ENCODE results near the gene SIM2. TPM values are rescaled to one million over a fixed set of nuclear protein-coding genes. Genes with fewer than 3 reads are reported as not detected.
"Not testable (repeated sequence)": the region's sequence is repeated elsewhere in the genome, so short reads cannot be mapped to it uniquely, and the experiment has no call there.

Gene SIM2
- total and polyA plus RNA-seq, 2 of the 13 experiments (the other 11 are each of a cell fraction or from before 2014, with no cell fraction given): 0.36 to 0.53 TPM

DNA sequence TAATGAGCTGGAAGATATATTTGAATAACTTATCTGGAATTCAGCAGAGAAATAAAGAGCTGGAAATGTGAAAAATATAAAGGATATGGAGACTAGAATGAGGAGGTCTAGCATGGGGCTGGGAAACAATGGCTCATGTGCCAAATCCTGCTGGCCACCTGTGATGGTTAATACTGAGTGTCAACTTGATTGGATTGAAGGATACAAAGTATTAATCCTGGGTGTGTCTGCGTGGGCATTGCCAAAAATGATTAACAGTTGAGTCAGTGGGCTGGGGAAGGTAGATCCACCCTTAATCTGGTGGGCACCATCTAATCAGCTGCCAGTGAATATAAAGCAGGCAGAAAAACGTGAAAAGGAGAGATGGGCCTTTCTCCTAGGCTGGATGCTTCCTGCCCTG is 26.6 kb upstream of the SIM2 start:
- FAIRE-seq; H3K27ac ChIP-seq (ENCODE audit: extremely low read length, insufficient read depth, low read length); H3K4me3 ChIP-seq (replicated peaks in 1 of 3; ENCODE audit: insufficient read depth in 1 of 3, low read depth in 2 of 3, low read length in 3 of 3); CTCF ChIA-PET (ENCODE audit: low intra/inter-chr PET ratio, low total read pairs); POLR2A ChIA-PET; DNase-seq (ENCODE audit: low spot score); H3K4me1 ChIP-seq (ENCODE audit: insufficient read depth, low read length); H4K20me1 ChIP-seq (ENCODE audit: insufficient read depth, low read length); ATAC-seq; H3K9ac ChIP-seq (ENCODE audit: insufficient read depth, low read depth, low read length); intact Hi-C loops (cut with micrococcal nuclease; ENCODE audit: unreplicated experiment); H3K36me3 ChIP-seq (replicated peaks in 1 of 2; ENCODE audit: control insufficient read depth in 1 of 2, insufficient read depth in 2 of 2, low read length in 2 of 2); H2AFZ ChIP-seq (ENCODE audit: low read length); in situ Hi-C loops (cut with HindIII; ENCODE audit: extremely low pct_ligation_motif_present, low pct_unique_long_range_greater_than_20kb); H3K79me2 ChIP-seq (ENCODE audit: insufficient read depth, low read length); H3K9me3 ChIP-seq (ENCODE audit: low read length); H3K4me2 ChIP-seq (ENCODE audit: low read depth, low read length); BruUV-seq (replicated peaks): not testable (repeated sequence)
- H3K27me3 ChIP-seq (ENCODE audit: control insufficient read depth in 1 of 2, insufficient read depth in 2 of 2, low read length in 2 of 2): peaks cover 3 to 20% of the 10 kb centered on the region in 2 experiments; a peak in 3 of 5 replicates
- WGBS (ENCODE audit: low lambda C conversion rate): 5% methylated on average over 2 of the region's 2 CpGs

DNA sequence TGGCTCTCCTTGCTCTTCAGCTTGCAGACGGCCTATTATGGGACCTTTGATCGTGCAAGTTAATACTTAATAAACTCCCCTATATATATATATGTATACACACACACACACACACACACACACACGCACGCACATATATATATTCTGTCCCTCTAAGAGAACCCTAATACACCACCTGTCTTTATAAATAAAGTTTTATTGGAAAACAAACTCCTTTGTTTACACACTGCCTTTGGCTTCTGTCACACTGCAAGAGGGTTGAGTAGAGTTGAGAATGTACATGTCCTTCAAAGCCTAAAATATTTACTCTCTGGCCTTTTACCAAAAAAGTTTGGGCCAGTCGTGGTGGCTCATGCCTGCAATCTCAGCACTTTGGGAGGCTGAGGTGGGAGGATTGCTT is 26.2 kb upstream of the SIM2 start:
- Histone ChIP-seq H2AFZ (ENCODE audit: low read length) (no peak overlapping the region), H3K79me2 (ENCODE audit: insufficient read depth, low read length) (no peaks in the 10 kb centered on the region), H3K27me3 (ENCODE audit: control insufficient read depth in 1 of 2, insufficient read depth in 2 of 2, low read length in 2 of 2) (peaks cover 3 to 17% of the 10 kb centered on the region in 2 experiments; a peak in 3 of 5 replicates), H4K20me1 (ENCODE audit: insufficient read depth, low read length) (no peaks in the 10 kb centered on the region), H3K4me1 (ENCODE audit: insufficient read depth, low read length) (no peaks in the 10 kb centered on the region), H3K4me2 (ENCODE audit: low read depth, low read length) (no peak overlapping the region), H3K4me3 (replicated peaks in 1 of 3; ENCODE audit: insufficient read depth in 1 of 3, low read depth in 2 of 3, low read length in 3 of 3) (no peak overlapping the region), H3K9me3 (ENCODE audit: low read length) (no peaks in the 10 kb centered on the region), H3K36me3 (replicated peaks in 1 of 2; ENCODE audit: control insufficient read depth in 1 of 2, insufficient read depth in 2 of 2, low read length in 2 of 2) (no peaks in the 10 kb centered on the region), H3K9ac (ENCODE audit: insufficient read depth, low read depth, low read length) (no peak overlapping the region), H3K27ac (ENCODE audit: extremely low read length, insufficient read depth, low read length) (no peak overlapping the region)
- POLR2A ChIA-PET: no interaction called here
- no peak for ATAC-seq
- no TSS peak for BruUV-seq (replicated peaks)
- TF ChIP-seq, protein P1, sequence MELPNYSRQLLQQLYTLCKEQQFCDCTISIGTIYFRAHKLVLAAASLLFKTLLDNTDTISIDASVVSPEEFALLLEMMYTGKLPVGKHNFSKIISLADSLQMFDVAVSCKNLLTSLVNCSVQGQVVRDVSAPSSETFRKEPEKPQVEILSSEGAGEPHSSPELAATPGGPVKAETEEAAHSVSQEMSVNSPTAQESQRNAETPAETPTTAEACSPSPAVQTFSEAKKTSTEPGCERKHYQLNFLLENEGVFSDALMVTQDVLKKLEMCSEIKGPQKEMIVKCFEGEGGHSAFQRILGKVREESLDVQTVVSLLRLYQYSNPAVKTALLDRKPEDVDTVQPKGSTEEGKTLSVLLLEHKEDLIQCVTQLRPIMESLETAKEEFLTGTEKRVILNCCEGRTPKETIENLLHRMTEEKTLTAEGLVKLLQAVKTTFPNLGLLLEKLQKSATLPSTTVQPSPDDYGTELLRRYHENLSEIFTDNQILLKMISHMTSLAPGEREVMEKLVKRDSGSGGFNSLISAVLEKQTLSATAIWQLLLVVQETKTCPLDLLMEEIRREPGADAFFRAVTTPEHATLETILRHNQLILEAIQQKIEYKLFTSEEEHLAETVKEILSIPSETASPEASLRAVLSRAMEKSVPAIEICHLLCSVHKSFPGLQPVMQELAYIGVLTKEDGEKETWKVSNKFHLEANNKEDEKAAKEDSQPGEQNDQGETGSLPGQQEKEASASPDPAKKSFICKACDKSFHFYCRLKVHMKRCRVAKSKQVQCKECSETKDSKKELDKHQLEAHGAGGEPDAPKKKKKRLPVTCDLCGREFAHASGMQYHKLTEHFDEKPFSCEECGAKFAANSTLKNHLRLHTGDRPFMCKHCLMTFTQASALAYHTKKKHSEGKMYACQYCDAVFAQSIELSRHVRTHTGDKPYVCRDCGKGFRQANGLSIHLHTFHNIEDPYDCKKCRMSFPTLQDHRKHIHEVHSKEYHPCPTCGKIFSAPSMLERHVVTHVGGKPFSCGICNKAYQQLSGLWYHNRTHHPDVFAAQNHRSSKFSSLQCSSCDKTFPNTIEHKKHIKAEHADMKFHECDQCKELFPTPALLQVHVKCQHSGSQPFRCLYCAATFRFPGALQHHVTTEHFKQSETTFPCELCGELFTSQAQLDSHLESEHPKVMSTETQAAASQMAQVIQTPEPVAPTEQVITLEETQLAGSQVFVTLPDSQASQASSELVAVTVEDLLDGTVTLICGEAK (IDR thresholded peaks at IDR 0.05): peak; percentile 63
- TF ChIP-seq, protein P1 (CRISPR knock-in tag; IDR thresholded peaks at IDR 0.05): peak; percentile 96
- no peak for TF ChIP-seq ZNF264 (CRISPR knock-in tag; IDR thresholded peaks at IDR 0.05)
- TF ChIP-seq FOXA1 (IDR thresholded peaks at IDR 0.05): no peak
- 0 out of 2 replicates have a peak, but pooled peaks have one; percentile 8 for TF ChIP-seq FOXA1 (CRISPR knock-in tag; IDR thresholded peaks at IDR 0.05)
- no peak for TF ChIP-seq ZNF557 (CRISPR knock-in tag; IDR thresholded peaks at IDR 0.05)
- CTCF ChIA-PET (ENCODE audit: low intra/inter-chr PET ratio, low total read pairs): no interaction called here
- 38% methylated on average over 5 of the region's 5 CpGs for WGBS (ENCODE audit: low lambda C conversion rate)
- FAIRE-seq: no peak
- DNase-seq (ENCODE audit: low spot score): no peak
- intact Hi-C loops (cut with micrococcal nuclease; ENCODE audit: unreplicated experiment): no loop called here
- in situ Hi-C loops (cut with HindIII; ENCODE audit: extremely low pct_ligation_motif_present, low pct_unique_long_range_greater_than_20kb): no loop called here

Measured in HepG2 (cell line).